Measurements from ENCODE around the gene SMYD3.

SMYD3 gene

DNA sequence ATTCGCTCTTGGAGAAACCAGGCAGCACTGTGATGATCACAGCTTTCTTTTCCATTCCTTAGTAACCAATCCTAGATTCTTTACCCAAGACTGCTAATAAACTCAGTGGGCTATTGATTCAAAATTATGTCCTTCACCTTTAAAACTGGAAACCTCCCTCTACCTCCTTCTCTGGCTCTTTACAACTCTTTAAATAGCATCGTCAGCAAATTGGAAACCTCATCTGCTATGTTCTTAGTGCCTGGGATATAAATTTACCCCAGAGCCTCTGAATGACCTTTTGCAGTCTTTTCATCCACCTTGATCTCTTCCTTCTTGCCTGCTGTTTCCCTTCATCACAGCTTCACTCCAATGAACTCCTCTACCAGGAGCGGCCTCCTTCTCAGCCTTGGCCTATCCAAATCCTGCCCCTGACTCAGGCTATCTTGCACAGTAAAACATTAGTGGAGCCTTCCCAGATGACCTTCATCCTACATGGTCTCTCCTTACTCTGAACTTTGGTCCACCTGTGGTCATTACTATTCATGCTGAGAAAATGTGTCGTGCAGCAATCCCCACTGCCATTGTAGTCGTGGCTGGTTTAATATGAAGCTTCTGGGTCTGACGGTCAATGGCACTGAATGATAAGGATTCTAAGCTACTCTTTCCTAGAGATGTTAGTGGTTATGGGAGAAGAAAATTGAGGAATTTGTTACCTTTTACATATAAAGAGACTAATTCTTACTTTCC lies 644.1 kb downstream of the SMYD3 start:
- no peaks in the 10 kb centered on the region for H3K79me2 ChIP-seq (ENCODE audit: control insufficient read depth, low read length)
- no peak overlapping the region for H3K27ac ChIP-seq (ENCODE audit: low read depth, low read length)
- H3K9me3 ChIP-seq (ENCODE audit: control insufficient read depth, insufficient read depth, low read length) = no peaks in the 10 kb centered on the region
- H3F3A ChIP-seq (ENCODE audit: control insufficient read depth, insufficient read depth) = no peaks in the 10 kb centered on the region
- no peak overlapping the region for H3K4me2 ChIP-seq (ENCODE audit: low read length)
- no peak for TF ChIP-seq EZH2phosphoT487 (IDR thresholded peaks at IDR 0.05; ENCODE audit: borderline replicate concordance, low read length)
- TF ChIP-seq, protein P1, sequence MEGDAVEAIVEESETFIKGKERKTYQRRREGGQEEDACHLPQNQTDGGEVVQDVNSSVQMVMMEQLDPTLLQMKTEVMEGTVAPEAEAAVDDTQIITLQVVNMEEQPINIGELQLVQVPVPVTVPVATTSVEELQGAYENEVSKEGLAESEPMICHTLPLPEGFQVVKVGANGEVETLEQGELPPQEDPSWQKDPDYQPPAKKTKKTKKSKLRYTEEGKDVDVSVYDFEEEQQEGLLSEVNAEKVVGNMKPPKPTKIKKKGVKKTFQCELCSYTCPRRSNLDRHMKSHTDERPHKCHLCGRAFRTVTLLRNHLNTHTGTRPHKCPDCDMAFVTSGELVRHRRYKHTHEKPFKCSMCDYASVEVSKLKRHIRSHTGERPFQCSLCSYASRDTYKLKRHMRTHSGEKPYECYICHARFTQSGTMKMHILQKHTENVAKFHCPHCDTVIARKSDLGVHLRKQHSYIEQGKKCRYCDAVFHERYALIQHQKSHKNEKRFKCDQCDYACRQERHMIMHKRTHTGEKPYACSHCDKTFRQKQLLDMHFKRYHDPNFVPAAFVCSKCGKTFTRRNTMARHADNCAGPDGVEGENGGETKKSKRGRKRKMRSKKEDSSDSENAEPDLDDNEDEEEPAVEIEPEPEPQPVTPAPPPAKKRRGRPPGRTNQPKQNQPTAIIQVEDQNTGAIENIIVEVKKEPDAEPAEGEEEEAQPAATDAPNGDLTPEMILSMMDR (IDR thresholded peaks at IDR 0.05; ENCODE audit: low read depth, low read length, poor library complexity, severe bottlenecking) = no peak
- H3K27me3 ChIP-seq (ENCODE audit: control insufficient read depth, low read length) = no peaks in the 10 kb centered on the region
- no peaks in the 10 kb centered on the region; the same call in 1 of the 2 replicates for H3K36me3 ChIP-seq (ENCODE audit: control insufficient read depth, low read length)
- no peaks in the 10 kb centered on the region for H3K9me2 ChIP-seq (replicated peaks; ENCODE audit: control insufficient read depth, low read length)
- no peaks in the 10 kb centered on the region for H4K20me1 ChIP-seq (ENCODE audit: control insufficient read depth, insufficient read depth, low read depth, low read length)
- H3K4me3 ChIP-seq (ENCODE audit: low read length) = no peak overlapping the region
- no peaks in the 10 kb centered on the region for H3K4me1 ChIP-seq (ENCODE audit: control insufficient read depth, low read length)

DNA sequence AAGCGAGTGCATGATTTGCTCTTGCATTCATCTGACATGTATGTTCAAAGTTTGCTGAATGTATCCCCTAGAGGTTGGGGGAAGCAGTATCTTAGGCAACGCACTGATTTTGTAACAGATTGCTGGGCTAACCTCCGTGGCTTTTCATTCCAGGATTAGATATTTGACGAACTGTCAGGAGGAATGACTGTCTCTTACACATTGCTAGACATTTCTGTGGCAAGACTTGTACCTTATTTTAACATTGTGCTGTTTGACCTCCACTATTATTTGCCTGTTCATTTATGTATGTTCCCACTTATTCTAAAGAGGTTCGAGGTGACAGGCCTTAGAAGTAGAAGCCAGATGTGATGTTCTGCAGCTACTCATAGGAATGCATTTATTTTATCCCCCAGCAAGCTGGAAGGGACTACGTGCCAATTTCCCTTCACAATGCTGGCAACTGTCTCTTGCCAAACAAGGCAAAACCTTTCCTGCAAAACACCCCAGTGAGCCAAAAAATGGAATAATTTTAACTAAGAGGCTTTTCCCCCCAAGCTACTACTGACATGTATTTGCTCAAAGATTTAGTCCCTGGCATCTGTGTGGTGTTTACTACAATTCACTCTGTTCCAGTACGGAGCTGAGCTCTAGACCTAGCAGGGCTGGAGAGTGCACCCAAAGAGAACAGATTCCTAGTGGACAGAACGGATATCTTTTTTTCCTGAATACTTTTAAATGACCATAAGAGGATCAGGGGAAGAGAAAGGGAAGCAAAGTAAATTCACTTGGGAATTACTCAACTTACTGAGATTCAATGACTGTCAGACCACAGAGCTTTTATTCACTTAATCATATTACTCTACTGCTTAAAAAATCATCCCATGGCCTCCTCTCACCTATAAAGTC lies 646.2 kb downstream of the SMYD3 start:
- Histone ChIP-seq H3K9me3 (ENCODE audit: control insufficient read depth, insufficient read depth, low read length) (no peaks in the 10 kb centered on the region), H3K27me3 (ENCODE audit: control insufficient read depth, low read length) (no peaks in the 10 kb centered on the region), H3K9me2 (replicated peaks; ENCODE audit: control insufficient read depth, low read length) (no peaks in the 10 kb centered on the region), H3K4me2 (ENCODE audit: low read length) (no peak overlapping the region), H3K36me3 (ENCODE audit: control insufficient read depth, low read length) (no peaks in the 10 kb centered on the region; the same call in 1 of the 2 replicates), H3K4me3 (ENCODE audit: low read length) (no peak overlapping the region), H3K27ac (ENCODE audit: low read depth, low read length) (no peak overlapping the region), H3K79me2 (ENCODE audit: control insufficient read depth, low read length) (no peaks in the 10 kb centered on the region), H4K20me1 (ENCODE audit: control insufficient read depth, insufficient read depth, low read depth, low read length) (no peaks in the 10 kb centered on the region), H3F3A (ENCODE audit: control insufficient read depth, insufficient read depth) (no peaks in the 10 kb centered on the region), H3K4me1 (ENCODE audit: control insufficient read depth, low read length) (no peaks in the 10 kb centered on the region)
- TF ChIP-seq EZH2phosphoT487 (IDR thresholded peaks at IDR 0.05; ENCODE audit: borderline replicate concordance, low read length) = no peak
- TF ChIP-seq, protein P1 (IDR thresholded peaks at IDR 0.05; ENCODE audit: low read depth, low read length, poor library complexity, severe bottlenecking) = no peak

DNA sequence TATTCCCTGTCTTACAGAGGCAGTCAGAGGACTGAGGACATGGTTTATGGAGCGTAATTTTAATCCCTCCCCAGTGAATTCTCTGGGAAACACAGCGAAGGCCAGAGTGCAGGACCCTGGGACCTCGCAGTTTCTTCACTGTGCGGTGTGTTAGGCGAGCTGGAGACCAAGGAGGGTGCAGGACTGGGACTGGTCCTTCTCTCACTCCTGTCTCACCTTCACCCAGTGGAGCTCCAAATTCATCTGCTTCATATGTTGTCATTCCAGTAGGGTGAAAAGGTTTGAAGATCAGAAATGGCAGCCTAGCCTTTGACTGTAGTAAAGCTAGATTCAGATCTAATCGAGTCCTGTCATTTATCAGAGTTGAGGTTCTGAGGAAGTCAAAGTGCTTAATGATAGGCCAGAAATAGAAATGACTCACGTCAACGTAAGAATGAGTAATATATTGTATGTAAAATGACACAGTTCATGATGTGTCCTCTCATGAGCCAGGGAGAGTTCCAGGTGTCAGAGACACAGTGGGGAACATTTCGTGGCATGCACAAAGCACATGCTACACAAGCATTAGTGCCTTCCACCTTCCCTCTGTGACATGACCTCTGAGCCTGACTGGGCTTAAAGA lies 647.5 kb downstream of the SMYD3 start:
- no peak overlapping the region for H3K4me2 ChIP-seq (ENCODE audit: low read length)
- TF ChIP-seq, protein P1 (IDR thresholded peaks at IDR 0.05; ENCODE audit: low read depth, low read length, poor library complexity, severe bottlenecking) = no peak
- TF ChIP-seq EZH2phosphoT487 (IDR thresholded peaks at IDR 0.05; ENCODE audit: borderline replicate concordance, low read length) = no peak
- H3K27me3 ChIP-seq (ENCODE audit: control insufficient read depth, low read length) = no peaks in the 10 kb centered on the region
- no peaks in the 10 kb centered on the region; the same call in 1 of the 2 replicates for H3K36me3 ChIP-seq (ENCODE audit: control insufficient read depth, low read length)
- H3K4me3 ChIP-seq (ENCODE audit: low read length) = no peak overlapping the region
- no peak overlapping the region for H3K27ac ChIP-seq (ENCODE audit: low read depth, low read length)
- no peaks in the 10 kb centered on the region for H4K20me1 ChIP-seq (ENCODE audit: control insufficient read depth, insufficient read depth, low read depth, low read length)
- H3K4me1 ChIP-seq (ENCODE audit: control insufficient read depth, low read length) = no peaks in the 10 kb centered on the region
- H3K9me3 ChIP-seq (ENCODE audit: control insufficient read depth, insufficient read depth, low read length) = no peaks in the 10 kb centered on the region
- H3F3A ChIP-seq (ENCODE audit: control insufficient read depth, insufficient read depth) = no peaks in the 10 kb centered on the region
- no peaks in the 10 kb centered on the region for H3K9me2 ChIP-seq (replicated peaks; ENCODE audit: control insufficient read depth, low read length)
- H3K79me2 ChIP-seq (ENCODE audit: control insufficient read depth, low read length) = no peaks in the 10 kb centered on the region

Data from DOHH2 (cell line).